GM19438 (cell line): Measurements from ENCODE around the gene EIPR1.

Source experiments
- ATAC-seq: cut with Tn5 transposase; IDR thresholded peaks from one replicate; pipeline ENCODE4 v1.9.1; 2021; ENCODE audit warnings: low read depth; ENCODE audit not compliant: unreplicated experiment

The EIPR1 gene

DNA sequence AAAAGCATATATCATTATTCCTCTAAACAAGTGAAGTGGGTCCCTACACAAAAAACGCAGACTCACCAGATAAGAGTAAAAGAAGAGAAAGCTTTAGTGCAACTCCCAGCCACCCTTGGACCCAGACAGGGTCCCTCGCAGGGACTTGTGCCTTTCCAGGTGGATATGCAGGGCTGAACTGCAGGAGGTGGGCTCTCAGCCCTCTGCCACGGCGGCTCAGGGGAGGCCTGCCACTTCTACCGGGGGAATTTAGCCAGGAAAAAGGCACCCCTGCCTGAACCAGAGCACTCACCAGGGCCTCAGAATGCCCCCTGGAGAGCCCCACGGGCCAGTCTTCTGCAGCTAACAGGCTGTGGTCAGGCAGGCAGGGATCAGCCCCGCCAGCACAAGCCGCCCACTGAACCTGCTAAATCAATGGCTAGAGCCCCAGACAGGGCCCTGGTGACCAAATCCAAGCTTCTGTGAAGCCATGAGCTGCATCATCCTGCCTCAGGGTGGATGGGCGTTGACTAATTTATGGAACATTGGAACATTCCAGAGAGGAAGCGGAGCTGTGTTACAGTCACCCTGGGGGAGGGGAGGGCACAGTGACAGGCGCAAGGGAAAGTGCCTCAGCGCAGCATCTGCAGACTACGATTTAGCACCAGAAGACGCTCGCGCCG is 209.3 kb downstream of the EIPR1 start:
- no peak for ATAC-seq

DNA sequence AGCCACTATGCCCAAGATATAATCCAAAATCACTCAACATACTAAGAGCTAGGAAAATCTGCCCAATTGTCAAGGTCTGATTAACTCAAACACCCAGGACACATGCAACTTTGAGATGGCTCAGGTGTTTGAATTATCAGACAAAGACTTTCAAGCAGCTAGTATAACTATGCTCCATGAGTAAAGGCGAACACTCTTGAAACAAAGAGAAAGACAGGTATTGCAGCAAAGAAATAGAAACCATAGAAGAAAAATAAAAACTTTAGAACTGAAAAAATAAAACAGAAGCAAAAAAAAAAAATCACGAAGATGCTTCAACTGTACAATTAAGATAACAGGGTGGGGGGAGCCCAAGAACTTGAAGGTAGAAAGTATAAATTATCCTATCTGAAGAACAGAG is 214.2 kb downstream of the EIPR1 start:
- ATAC-seq, result no peak

DNA sequence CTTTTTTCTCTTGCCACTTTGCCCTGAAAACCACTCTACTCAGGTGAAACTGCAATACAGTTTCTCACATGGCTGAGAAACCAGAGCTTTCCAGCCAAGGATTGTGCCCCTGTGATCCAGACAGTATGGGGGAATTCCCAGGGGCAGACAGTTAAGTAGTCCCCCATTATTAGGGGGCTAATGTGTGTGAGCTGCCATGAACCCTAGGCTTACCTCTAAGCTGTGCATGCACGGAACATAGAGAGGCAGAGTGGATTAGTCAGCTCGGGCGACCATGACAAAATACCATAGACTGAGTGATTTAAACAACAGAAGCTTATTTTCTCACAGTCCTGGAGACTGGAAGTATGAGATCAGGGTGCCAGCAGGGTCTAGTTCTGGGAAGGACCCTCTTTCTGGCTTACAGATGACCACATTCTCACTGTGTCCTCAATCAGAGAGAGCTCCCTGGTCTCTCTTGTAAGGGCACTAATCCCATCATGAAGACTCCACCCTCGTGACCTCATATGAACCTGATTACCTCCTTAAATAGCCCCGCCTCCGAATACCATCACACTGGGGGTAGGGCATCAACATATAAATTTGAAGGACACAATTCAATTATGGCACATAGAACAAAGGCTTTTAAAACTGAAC is 215.1 kb downstream of the EIPR1 start:
- ATAC-seq, result no peak

DNA sequence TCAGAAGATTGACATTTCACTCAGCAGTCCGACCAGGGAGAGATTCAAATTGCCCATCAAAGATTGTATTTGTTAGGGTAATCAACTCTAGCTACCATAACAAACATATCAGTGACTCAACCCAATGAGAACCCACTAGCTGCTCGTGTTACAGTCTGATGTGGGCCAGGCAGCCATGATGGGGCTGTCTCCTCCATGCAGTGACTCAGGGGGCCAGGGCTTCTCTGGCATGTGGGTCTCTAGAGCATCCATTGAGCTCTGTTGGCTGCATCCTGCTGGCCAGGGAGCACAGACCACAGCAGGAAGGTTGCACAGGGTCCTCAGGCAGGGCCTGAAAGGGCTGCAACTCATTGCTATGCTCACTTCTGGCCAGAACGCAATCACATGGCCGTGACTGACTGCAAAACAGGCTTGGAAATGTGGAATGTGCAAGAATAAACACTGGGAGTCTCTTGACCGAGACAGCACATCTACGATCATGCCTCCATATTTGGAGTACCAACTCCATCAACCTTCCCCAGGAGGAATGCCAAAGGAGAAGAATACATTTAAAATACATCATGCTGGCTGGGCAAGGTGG is 216.8 kb downstream of the EIPR1 start:
- ATAC-seq, result no peak

DNA sequence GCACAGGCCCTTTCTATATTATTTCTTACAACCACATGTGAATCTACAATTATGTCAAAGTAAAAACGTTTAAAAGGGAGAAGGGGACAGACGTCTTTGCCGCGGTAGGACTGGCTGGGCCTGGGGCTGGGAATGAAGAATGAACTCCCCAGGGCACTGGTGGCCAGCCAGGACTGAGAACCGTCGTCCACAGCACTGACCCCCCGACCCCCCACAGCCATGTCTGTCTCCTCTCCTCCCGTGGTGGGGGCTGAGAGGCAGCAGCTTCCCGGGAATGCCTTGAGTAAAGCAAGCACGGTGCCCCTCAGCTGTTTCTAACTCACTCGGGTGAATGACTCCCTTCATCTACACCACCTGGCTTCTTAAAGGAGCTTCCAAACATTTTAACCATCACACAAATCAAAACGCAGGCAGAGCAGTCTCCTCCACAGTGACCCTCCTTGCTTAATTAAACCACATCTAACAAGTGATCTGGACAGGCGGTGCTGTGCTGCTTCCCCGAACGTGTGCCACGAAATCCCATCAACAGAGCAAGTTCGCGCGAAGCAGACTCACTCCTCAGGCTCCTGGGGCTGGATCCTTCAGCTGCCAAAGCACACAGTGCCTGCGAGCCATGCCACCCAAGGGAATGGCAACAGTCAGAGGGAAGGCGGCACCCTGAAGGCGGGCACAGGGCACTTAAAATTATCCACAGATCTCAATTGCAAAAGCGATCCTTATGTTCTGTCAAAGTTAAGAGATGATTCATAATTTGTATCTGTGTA is 217.7 kb downstream of the EIPR1 start:
- ATAC-seq, result no peak

DNA sequence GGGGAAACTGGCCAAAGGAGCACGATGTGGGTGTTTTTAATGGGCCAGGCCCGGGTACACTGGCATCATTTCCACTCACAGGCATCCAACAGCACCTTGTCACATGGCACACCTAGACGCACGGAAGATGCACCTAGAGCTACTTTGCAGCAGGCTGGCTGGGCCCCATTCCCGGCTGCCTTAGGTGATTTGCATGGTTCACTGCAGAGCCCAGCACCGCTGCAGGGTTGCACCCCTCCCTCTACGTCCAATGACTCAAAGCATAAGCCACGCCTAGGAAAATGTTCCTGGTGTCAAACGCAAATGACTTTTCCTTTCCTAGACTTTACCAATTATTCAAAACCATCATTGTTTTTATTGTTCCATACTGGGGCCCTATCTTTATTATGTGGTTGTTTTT is 222.9 kb downstream of the EIPR1 start:
- ATAC-seq, result no peak

DNA sequence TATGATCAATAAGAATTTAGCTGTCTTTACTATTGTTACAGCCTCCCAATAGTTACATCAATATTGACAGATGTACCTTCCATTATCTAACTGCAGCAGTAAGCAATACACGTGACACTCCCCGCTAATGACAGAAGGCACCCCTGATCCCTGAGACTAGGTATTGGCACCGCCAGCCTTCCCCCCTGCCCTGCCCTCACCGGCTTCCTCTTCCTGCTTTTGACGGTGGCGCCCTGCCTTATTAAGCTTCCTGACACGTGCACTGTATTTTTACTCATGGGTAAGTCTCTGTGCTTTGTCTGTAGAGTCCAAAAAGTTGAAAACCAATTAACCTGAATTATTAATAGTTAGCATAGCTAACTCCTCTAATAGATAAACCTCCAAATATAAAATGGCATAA is 223.5 kb downstream of the EIPR1 start:
- ATAC-seq, result no peak

DNA sequence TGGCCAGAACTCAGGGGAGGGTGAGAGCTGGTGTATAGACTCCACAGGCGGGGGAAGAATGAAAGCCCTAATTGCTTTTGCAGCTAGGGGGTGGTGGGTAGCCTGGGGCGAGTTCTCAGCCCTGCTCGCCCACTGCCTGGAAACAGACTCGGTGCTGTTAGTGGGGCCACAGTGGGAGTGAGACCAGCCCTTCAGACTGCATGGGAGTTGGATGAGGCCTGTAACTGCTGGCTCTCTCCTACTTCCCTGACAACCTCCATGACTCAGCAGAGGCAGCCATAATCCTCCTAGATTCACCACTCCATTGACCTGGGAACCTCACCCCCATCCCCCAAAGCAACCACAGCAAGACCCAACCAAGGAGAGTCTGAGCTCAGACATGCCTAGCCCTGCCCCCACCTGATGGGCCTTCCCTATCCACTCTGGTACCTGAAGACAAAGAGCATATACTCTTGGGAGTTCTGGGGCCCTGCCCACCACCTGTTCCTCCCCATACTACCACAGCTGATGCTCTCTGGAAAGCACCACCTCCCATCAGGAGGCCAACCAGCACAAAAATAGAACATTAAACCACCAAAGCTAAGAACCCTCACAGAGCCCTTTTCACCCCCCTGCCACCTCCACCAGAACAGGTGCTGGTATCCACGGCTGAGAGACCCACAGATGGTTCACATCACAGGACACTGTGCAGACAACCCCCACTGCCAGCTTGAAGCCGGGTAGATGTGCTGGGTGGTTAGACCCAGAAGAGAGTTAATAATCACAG is 226.3 kb downstream of the EIPR1 start:
- ATAC-seq, result no peak

DNA sequence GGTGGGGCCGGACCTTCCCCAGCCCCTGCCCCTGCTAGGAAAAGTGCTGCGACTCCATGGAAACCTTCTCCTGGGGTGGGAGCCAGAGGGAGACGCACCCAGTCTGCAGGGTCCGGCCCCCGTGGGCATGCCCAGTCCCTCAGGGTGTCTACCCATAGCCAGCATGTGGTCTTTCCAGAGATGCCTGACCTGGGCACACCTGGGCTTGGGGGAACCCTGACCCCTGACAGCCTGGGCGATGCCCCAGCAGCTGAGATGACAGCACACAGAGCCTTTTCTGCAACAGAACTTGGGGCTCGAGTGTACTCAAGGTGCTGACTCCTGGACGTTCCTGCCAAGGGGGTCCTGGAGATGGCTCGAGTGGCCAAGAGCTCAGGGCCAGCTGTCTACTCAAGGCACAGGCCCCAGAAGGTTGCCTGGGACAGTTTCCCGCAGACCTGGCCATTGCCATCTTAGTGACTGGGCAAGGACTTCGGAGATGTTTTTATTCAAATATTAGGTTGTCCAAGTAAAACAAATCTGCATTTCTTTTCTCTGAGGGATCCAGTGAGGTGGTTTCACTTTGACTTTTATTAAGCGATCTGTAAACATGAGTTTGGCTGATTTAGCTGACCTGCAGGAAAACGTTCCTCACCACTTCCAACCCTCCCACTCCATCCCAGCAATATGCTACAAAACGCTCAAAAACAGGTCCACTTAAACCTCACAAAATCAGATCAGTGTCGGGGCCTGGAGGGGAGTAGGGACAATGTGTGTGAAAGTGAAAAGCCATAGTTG is 228.0 kb downstream of the EIPR1 start:
- no peak for ATAC-seq

DNA sequence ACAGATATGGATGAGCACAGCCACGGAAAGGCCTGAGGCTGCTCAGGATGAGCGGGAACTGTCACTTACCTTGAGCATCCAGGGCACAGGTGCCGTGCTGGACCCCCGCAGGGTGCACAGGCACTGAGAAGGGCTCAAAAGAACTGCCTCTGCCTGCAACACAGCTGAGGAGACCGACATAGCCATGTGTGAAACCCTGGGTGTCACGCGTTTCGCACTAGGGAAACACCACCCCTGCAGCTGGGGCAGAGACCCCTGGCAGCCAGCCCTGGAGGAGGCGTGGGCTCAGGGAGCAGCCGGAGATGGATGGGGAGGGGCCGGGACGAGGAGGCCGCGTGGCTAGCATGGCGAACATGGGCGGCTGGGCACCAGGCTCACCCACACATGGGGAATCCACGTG is 228.9 kb downstream of the EIPR1 start:
- no peak for ATAC-seq

DNA sequence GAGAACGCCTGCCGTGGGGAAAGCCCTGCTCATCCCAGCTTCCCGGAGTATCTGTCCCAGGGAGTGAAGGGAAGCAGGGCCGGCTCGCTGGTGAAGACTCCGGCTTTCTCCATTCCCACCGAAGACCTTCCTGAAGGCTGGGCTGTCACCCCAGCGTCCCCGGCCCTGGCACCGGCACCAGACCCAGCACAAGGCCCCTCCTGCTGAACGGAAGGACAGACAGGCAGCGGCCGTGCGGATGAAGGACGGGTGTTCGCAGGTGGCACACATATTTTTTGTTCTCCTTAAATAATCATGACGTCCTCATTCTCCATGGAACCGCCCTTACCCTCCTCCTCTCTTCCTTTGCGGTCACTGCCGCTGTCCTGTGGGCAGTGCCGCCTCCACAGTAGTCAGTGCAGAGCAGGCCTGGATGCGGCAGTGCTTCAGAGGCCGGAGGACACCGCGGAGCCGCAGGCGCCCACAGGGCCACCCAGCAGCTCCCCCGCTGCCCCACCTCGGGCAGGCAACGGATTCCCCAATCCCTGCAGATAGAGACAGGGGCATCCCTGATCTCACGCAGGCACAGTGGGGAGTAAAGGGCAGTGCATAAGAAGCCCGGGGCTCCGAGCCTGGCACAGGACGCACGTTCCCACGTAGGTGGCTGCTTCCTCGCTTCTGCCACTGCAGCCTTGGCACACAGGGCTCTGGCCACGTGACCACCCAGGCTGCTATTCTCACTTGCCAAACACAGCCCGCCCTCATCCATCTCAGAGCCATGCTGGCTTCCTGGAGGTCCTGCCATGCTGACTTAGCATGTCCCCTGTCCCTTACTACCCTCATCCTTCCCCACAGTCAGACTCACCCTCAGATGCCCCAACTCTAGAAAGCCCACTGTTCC is 229.7 kb downstream of the EIPR1 start:
- ATAC-seq, result no peak

DNA sequence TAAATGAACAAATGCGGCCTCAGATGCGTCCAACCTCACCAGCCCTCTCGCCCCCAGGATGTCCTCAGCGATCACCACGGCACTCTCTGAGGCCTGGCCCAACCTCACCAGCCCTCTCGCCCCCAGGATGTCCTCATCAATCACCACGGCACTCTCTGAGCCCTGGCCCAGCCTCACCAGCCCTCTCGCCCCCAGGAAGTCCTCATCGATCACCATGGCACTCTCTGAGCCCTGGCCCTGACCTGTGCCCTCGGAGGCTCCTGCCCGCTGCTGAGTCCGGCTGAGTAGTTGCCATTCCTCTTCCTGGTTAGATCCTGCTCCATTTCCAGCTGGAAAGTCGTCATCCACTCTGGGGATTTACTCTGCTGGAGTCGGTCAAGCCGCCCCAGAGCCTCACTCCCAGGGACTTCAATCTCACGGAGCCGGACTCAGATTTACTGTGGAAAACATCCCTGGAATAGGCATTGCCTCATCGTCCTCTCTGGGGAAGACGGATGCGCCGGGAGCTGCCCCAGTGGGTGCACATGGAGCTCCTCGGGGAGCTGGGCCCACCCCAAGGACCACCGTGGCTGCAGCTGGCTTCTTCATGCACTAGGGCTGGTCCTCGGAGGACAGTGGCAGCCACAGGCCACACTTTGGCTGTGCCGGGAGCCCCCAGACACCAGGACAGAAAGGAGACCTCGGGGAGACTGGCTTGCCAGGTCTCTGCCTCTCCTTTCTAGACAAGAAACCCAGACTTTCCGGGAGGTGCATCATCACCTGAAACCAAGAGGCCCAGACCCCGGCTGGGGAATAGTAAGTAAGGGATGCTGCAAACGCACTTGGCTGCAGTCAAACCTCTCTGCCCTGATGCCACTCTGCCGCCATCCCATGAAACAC is 230.6 kb downstream of the EIPR1 start:
- no peak for ATAC-seq

DNA sequence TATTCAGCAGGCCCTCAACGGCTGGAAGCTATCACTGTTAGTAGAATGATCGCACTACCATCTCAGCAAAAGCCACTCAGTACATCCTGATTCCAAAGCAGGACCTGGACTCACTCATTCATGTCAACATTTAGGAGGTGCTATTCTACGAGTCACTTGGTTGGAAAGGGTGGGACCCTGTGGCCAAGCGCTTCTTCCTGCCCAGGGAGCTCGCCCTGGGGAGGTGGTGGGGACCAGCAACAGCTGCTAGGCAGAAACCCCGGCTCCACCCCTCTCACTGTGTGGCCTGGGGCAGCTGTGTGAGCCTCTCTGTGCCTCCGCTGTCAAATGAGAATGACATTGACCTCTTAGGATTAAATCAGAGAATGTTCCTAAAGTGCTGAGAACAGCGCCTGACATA is 231.4 kb downstream of the EIPR1 start:
- no peak for ATAC-seq

DNA sequence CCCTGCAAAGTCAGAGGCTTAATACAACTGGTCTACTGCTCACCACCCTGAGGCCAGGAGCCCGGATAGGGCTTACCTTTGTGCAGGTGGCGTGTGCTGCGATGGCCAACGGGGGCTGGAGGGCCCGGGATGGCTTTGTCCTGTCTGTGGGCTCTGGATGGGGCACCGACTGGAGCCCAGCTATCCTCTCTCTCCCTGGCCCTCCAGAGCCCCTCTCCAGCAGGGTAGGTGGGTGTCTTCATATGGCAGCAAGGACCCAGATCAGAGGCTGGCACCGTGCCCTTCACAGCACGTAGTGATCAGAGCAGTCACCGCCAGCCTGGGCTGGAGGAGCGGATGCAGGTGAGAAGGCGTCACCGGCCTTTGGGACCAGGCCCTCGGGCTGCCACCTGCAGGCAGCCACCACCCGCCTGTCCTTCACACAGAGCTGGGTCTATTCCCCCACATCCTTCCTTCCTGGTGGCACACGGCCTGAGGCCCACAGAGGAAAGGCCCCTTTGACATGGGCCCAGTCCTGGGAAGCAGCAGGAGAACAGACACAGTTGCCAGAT is 232.1 kb downstream of the EIPR1 start:
- no peak for ATAC-seq

DNA sequence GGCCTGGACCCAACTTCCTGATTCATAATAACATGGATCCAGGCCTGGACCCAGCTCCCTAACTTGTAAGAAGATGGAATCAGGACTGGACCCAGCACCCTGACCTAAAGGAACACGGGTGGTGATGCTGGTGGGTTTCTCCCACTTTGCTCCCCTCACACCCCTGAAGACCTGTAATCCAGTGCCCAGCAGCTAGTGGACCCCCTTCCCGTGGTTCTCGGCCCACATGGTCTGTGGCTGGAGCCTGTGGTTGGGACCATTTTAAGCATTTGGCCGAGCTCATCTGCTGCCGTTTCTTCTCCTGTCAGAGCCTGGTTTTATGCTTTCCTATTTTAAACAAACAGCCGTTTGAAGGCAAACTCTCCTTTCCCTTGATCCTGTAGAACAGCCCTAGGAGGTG is 232.8 kb downstream of the EIPR1 start:
- no peak for ATAC-seq

DNA sequence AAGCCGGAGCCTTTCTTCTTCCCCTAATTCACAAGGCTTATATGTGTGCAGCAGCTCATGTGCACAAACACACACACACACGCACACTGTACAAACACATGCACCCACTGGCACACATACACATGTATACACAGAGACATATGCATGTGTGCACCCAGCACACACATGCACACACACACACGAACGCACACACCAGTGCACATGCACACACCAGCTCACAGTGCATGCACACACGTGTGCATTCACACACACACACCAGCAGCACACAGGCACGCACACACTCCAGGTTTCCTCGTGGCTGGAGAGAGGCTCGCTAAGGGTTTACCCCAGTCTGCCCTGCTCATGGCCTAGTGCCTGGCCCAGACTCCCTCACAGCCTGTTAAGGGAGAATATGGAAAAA is 234.0 kb downstream of the EIPR1 start:
- no peak for ATAC-seq

DNA sequence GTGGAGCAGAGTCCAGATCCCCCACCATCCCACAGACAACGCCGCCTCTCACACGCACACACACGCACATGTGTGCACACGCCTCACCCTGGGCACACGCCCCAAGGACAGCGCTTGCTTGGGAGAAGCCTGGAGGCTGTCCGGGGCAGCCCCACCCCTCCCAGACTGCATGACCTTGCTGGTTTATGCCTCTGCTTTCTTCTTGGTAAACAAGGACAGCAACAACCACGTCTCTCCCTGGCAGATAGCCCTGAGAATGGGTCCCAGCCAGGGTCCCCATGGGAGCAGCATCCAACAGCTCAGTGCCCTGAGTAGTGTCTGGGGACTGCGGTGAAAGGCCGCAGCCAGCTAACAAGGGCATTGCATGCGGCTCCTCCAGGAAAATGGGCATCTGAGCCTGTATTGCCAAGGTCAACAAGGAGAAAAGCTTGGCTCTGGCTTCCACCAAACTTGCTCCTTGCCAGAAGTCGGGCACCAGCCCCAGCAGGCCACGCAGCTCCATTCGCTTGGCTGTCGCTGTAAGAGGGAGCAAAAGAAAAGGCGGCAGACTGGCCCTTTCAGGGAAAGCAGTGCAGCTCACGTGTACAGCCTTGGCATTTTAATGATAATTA is 234.6 kb downstream of the EIPR1 start:
- ATAC-seq, result no peak
